Measurements from ENCODE around the gene TMEM41B. TPM values are rescaled to one million over a fixed set of nuclear protein-coding genes. Genes with fewer than 3 reads are reported as not detected.
A peak's percentile ranks its signal among the peaks of the same experiment; 100 is the strongest.

TMEM41B gene
- total and polyA plus RNA-seq, 2 of the 4 experiments (the other 2 are of a cell fraction): 20.8 to 21.5 TPM

GRCh38 chr11:9315078-9315688 lies 790 bp upstream of the TMEM41B start:
- Histone ChIP-seq H3K36me3 (ENCODE audit: control insufficient read depth, insufficient read depth, low read length) (no peaks in the 10 kb centered on the region; the same call in 1 of the 2 replicates), H3K9ac (ENCODE audit: low read depth, low read length) (peak overlapping the region; percentile 87), H3K4me2 (ENCODE audit: low read depth, low read length) (peak overlapping the region; percentile 92), H2AFZ (replicated peaks; ENCODE audit: low read length, poor library complexity) (peak overlapping the region; percentile 86), H3K4me1 (ENCODE audit: control insufficient read depth, insufficient read depth, low read length) (peaks cover 4% of the 10 kb centered on the region), H3K23ac (ENCODE audit: low read depth, low read length) (peak overlapping the region; percentile 60), H2BK5ac (ENCODE audit: low read depth, low read length, poor library complexity, severe bottlenecking) (peak overlapping the region; percentile 88), H3K9me1 (ENCODE audit: insufficient read depth, low read length) (peaks cover 13% of the 10 kb centered on the region), H4K5ac (ENCODE audit: low read depth, low read length) (peak overlapping the region; percentile 99), H3K4ac (ENCODE audit: low read depth, low read length) (peak overlapping the region; percentile 86), H2BK15ac (ENCODE audit: low read depth, low read length) (peak overlapping the region; percentile 80; the same call in 2 of the 3 replicates), H3K14ac (replicated peaks; ENCODE audit: low read depth, low read length) (peak overlapping the region; percentile 85), H2BK20ac (ENCODE audit: low read depth, low read length) (peak overlapping the region; percentile 35), H3K79me1 (ENCODE audit: low read depth in 1 of 2, low read length in 2 of 2) (peaks cover 13 to 35% of the 10 kb centered on the region in 2 experiments; a peak in 2 of 4 replicates), H2AK9ac (replicated peaks; ENCODE audit: low read depth, low read length, poor library complexity) (peak overlapping the region; percentile 88), H4K20me1 (ENCODE audit: insufficient read depth, low read length) (peaks cover 18% of the 10 kb centered on the region; the same call in 1 of the 2 replicates), H3K9me3 (ENCODE audit: control insufficient read depth, insufficient read depth, low read length) (no peaks in the 10 kb centered on the region), H3K27me3 (ENCODE audit: control insufficient read depth, insufficient read depth, low read length) (no peaks in the 10 kb centered on the region), H4K91ac (ENCODE audit: insufficient read depth, low read depth, low read length) (peak overlapping the region; percentile 89), H2BK120ac (ENCODE audit: low read depth, low read length) (peak overlapping the region; percentile 73), H2AK5ac (ENCODE audit: low read depth, low read length) (peak overlapping the region; percentile 93), H3K18ac (ENCODE audit: low read depth, low read length) (peak overlapping the region; percentile 89), H3K4me3 (ENCODE audit: insufficient read depth, low read depth, low read length) (peak overlapping the region; percentile 46), H3K27ac (ENCODE audit: insufficient read depth, low read length) (peak overlapping the region; percentile 83), H3K56ac (ENCODE audit: extremely low read depth, insufficient read depth, low read length) (peak overlapping the region; percentile 84), H4K8ac (ENCODE audit: low read depth in 2 of 2, low read length in 2 of 2) (peak overlapping the region; percentile 96 to 100)
- in situ Hi-C loops (cut with MboI; ENCODE audit: low sequenced_read_pairs) (no loop called here), dilution Hi-C loops (cut with HindIII; ENCODE audit: low sequenced_read_pairs, unreplicated experiment) (no loop called here), intact Hi-C loops (cut with micrococcal nuclease) (no loop called here)
- no peak for TF ChIP-seq RAD21 (IDR thresholded peaks at IDR 0.05; ENCODE audit: low read length)
- no peak for TF ChIP-seq USF2 (IDR thresholded peaks at IDR 0.05; ENCODE audit: low read depth, low read length)
- no peak for TF ChIP-seq RFX5 (IDR thresholded peaks at IDR 0.05; ENCODE audit: low read depth, low read length)
- TF ChIP-seq ELK1 (IDR thresholded peaks at IDR 0.05; ENCODE audit: borderline replicate concordance, low read depth, low read length): no peak
- no peak for TF ChIP-seq NFE2L2 (IDR thresholded peaks at IDR 0.05; ENCODE audit: low read depth, low read length)
- no peak for TF ChIP-seq MAFK (IDR thresholded peaks at IDR 0.05; ENCODE audit: low read depth, low read length)
- 55% methylated on average over 8 of the region's 16 CpGs; no CpG with 5 or more reads in 1 of the 2 experiments for WGBS, 2 experiments (ENCODE audit: extremely low coverage in 2 of 2, insufficient read length in 1 of 2)
- ChIA-PET POLR2A (ENCODE audit: unreplicated experiment) (no interaction called here), CTCF (interaction anchor here (1.5 kb wide), 1 partner anchor 26 kb away, joined by 5 read pairs; no protein-coding TSS in a partner anchor)
- no TSS peak for BruUV-seq (replicated peaks)
- ATAC-seq (ENCODE audit: low read depth) (no peak), DNase-seq (peak; percentile 4)
